ENCODE results near the gene UNC13C.

UNC13C gene

GRCh38 chr15:54288049-54288448, 309.8 kb downstream of the UNC13C start:
- CTCF ChIA-PET: no interaction called here

GRCh38 chr15:54289590-54290136, 311.4 kb downstream of the UNC13C start:
- ChIA-PET POLR2A (no interaction called here), CTCF (interaction anchor here (0.6 kb wide), 2 partner anchors 31 to 37 kb away, joined by 3 to 4 read pairs; no protein-coding TSS in a partner anchor)
- Histone ChIP-seq H3K36me3 (ENCODE audit: control insufficient read depth in 2 of 2, insufficient read depth in 1 of 2, low read length in 2 of 2) (no peaks in the 10 kb centered on the region), H3K4me3 (ENCODE audit: low read depth, low read length) (no peak overlapping the region), H3K27ac (ENCODE audit: extremely low read depth, low read depth, low read length) (no peak overlapping the region), H3K4me1 (ENCODE audit: control insufficient read depth, insufficient read depth, low read length) (no peaks in the 10 kb centered on the region), H3K9me3 (ENCODE audit: control insufficient read depth, insufficient read depth, low read depth, low read length) (no peaks in the 10 kb centered on the region)
- TF ChIP-seq ZNF138 (tag by site-specific recombination; IDR thresholded peaks at IDR 0.05; ENCODE audit: borderline replicate concordance) (no peak), ZNF48 (tag by site-specific recombination; IDR thresholded peaks at IDR 0.05) (no peak)

More at GRCh38 chr15:54288049-54288448, 309.8 kb downstream of the UNC13C start:
- no peaks in the 10 kb centered on the region for H3K36me3 ChIP-seq (ENCODE audit: control insufficient read depth in 2 of 2, insufficient read depth in 1 of 2, low read length in 2 of 2)
- no peaks in the 10 kb centered on the region for H3K9me3 ChIP-seq (ENCODE audit: control insufficient read depth, insufficient read depth, low read depth, low read length)
- no peak overlapping the region for H3K27ac ChIP-seq (ENCODE audit: extremely low read depth, low read depth, low read length)
- POLR2A ChIA-PET: no interaction called here
- H3K4me1 ChIP-seq (ENCODE audit: control insufficient read depth, insufficient read depth, low read length): no peaks in the 10 kb centered on the region
- TF ChIP-seq PRDM4 (tag by site-specific recombination; IDR thresholded peaks at IDR 0.05): no peak
- TF ChIP-seq ZNF302 (tag by site-specific recombination; IDR thresholded peaks at IDR 0.05; ENCODE audit: low read depth): no peak
- no peak for TF ChIP-seq ZNF121 (tag by site-specific recombination; IDR thresholded peaks at IDR 0.05)
- TF ChIP-seq ZBTB11 (tag by site-specific recombination; conservative IDR thresholded peaks at IDR 0.05; ENCODE audit: low read depth): no peak
- TF ChIP-seq YY2 (tag by site-specific recombination; IDR thresholded peaks at IDR 0.05): no peak
- no peak for TF ChIP-seq ZNF248 (tag by site-specific recombination; IDR thresholded peaks at IDR 0.05)
- no peak for TF ChIP-seq KLF8 (tag by site-specific recombination; IDR thresholded peaks at IDR 0.05)
- no peak for TF ChIP-seq ZNF510 (tag by site-specific recombination; IDR thresholded peaks at IDR 0.05; ENCODE audit: insufficient replicate concordance)
- no peak for TF ChIP-seq ZNF24 (tag by site-specific recombination; IDR thresholded peaks at IDR 0.05)
- no peak for TF ChIP-seq ZNF324 (tag by site-specific recombination; IDR thresholded peaks at IDR 0.05)
- TF ChIP-seq ZNF292 (tag by site-specific recombination; IDR thresholded peaks at IDR 0.05; ENCODE audit: borderline replicate concordance, low read depth): no peak
- no peak for TF ChIP-seq ZNF266 (tag by site-specific recombination; IDR thresholded peaks at IDR 0.05; ENCODE audit: low read depth)
- TF ChIP-seq ZNF600 (tag by site-specific recombination; IDR thresholded peaks at IDR 0.05): no peak
- no peak for TF ChIP-seq ZNF335 (tag by site-specific recombination; conservative IDR thresholded peaks at IDR 0.05)
- TF ChIP-seq ZNF2 (tag by site-specific recombination; IDR thresholded peaks at IDR 0.05): no peak
- no peak for TF ChIP-seq ZNF549 (tag by site-specific recombination; IDR thresholded peaks at IDR 0.05)
- TF ChIP-seq ZNF391 (tag by site-specific recombination; IDR thresholded peaks at IDR 0.05; ENCODE audit: borderline replicate concordance, low read depth): no peak
- no peak overlapping the region for H3K4me3 ChIP-seq (ENCODE audit: low read depth, low read length)

All from HEK293 (cell line).